ENCODE data around the gene FOXP4.

FOXP4 gene

DNA sequence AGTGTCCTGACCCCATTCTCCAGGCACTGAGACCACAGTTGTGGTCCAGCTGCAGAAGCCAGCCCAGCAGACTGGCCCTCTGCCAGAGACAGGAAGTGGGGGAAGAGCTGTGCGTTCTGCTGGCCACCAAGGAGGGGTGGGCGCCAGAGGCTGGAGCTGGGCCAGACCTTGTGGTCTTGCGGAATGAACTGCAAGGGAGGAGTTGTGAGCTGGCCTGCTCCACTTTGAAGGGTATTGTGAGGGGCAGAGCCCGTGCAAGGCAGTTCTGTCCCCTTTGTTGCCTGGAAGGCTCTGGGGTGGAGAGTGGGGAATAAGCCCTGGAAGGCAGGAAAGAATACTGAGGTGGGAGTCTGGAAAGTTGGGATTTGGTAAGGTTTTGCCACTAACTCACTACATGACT lies 88.5 kb downstream of the FOXP4 start:
- DNase-seq = no peak

GRCh38 chr6:41635365-41635764 lies 89.2 kb downstream of the FOXP4 start:
- DNase-seq = no peak

- DNase-seq = peak; percentile 98
Measured at GRCh38 chr6:41636833-41637193, 90.6 kb downstream of the FOXP4 start.

DNA sequence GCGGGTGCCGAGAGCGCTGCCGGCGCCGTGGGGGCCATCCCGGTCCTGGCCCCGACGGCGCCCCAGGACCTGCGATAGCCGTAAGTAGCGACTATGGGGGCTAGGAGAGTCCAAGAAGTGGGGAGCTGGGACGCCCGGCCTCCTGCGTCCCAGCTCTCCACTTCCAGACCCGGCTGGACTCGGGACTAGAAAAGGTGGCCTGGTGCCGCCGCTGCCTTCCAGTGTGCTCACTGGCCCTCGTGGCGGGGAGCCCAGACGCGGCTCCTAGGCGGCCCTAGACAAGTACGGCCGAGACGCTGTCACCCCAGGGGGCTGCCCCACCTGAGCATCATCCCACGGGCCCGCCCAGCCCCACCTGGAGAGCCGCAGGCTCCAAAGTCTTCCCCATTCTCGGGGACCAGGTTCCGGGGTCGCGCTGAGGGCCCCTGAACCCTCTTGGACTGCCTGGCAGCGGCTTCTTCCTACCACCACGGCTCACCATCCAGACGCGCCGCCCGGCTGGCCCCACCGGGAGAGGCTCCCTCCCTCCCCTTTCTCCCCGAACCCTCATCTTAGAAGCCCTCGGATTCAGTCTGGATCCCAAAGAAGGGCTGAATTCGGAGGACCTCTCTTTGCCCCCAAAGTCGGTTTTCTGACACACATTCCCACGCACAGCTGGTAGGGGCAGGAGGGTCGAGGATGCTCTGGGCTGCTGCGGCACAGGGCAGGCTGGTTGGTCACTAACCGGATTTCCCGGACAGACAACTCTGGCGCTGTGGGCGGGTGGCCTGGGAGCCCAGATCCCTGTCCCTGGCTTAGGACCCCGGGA lies 91.2 kb downstream of the FOXP4 start:
- DNase-seq = peak; percentile 69

DNA sequence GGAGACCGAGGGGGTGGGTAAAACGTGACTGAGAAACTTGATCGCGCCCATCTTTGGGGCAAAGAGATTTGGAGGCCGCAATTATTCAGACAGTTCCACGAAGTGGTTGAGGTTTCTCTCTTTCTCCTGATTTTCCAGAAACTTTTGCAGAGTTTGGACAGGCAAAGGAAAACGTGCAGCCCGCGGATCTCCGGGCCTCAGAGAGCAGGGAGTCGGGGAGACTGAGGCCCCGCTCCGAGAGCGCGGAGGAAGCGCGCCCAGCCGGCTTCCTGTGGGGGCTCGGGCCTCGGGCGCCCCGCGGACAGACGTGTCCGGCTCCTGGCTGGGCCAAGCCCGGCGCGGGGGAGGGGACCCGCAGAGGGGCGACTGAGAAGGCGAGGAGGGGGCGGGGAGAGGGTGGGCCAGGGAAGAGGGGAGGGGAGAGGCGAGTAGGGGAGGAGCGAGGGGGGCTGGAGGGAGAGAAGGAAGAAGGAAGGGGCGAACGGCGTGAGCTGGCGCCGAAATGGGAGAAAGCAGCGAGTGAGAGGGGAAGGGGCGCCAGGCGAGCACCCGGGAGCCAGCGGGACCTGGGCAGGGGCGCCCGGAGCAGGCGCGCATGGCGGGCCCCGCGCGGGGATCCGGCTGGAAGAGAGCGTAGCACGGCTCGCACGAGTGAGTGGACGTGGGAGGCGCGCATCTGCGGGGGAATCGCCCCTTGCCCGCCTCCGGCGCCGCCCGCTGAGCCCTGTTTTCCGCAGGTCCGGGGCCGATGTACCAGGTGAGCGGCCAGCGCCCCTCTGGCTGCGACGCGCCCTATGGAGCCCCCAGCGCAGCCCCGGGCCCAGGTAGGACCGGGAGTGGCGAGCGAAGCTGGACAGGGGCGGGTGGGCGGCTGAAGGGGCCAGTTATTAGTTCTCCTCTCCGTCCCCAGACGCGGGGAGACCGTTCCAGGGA lies 92.1 kb downstream of the FOXP4 start, which contains the start of gene MDFI:
Gene MDFI, plus strand, starts transcription at position 467 of the 933 bp plus-strand sequence. Its CDS starts 282 bp downstream, at position 749.
- DNase-seq = no peak

GRCh38 chr6:41638935-41639808 lies 93.0 kb downstream of the FOXP4 start:
- no peak for DNase-seq

GRCh38 chr6:41639809-41640371 lies 93.7 kb downstream of the FOXP4 start:
- no peak for DNase-seq

- no peak for DNase-seq
Measured at GRCh38 chr6:41640426-41640825, 94.2 kb downstream of the FOXP4 start.

DNA sequence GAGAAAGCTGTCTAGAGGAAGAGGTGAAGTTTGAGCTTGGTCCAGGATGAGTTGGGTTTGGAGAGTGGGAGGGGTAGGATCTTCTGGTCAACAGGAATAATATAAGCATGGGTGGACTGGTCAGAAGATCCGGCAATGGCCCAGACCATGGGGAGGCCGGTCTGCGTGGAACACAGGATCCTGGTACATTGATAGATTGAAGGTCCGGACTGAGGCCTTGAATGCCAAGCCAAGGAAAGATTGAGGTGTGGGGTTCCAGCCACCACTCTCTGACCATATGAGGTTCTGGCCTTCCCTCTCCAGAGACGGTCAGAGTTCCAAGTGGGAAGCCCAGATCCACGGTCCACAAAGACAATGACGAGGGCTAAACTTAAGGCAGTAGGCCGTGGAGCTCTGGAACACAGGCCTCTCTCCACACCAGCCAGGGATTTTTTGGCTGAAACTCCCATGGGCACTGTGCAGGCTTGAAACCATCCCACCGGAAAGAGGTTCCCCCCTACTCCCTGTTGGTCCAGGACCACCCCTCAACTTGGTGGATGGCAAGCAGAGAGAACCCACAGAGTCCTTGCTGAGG lies 95.3 kb downstream of the FOXP4 start:
- no peak for DNase-seq

DNA sequence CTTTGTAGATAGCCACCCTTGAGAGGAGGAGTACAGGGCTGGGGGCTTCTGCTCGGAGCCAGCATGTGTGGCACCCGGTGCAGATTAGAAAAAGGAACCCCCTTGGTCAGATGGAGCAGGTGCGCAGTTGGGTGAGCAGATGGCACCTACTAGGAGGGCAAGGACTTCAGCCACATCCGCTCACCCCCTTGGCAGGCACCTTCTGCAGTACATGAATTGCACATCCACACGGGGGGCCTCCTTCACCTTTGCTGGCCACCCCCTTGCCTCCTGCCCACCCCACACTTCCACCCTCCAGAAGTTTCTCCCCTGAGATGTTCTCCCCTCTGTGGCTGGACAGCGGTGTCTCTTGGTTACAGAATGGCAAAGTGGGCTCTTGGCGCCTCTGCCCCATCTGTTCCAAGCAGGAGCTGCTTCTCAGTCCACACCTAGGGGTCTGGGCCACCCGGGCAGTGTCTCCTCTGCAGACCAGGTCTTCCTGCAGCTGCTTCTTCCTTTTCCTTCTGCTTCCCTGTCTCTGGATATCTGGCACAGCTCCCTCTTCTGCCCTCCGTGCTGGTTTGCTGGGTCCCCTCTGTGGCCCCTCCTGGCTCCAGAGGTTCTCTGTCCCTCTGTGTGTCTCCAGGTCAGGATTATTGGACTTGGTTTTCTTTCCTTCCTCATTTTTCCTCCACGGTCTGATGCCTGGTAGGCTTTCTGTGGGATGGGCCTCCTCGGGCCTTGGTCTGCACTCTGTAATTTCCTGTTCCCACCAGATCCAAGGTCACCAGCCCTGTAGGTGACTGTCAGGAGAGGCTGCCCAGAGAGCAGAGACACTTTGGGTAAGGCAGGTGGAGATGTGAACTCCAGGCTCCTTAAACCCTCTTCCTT lies 96.1 kb downstream of the FOXP4 start:
- DNase-seq = peak; percentile 8

- peak; percentile 7 for DNase-seq
Measured at GRCh38 chr6:41642960-41643898, 97.0 kb downstream of the FOXP4 start.

GRCh38 chr6:41643899-41644269 lies 97.7 kb downstream of the FOXP4 start:
- peak; percentile 10 for DNase-seq

DNA sequence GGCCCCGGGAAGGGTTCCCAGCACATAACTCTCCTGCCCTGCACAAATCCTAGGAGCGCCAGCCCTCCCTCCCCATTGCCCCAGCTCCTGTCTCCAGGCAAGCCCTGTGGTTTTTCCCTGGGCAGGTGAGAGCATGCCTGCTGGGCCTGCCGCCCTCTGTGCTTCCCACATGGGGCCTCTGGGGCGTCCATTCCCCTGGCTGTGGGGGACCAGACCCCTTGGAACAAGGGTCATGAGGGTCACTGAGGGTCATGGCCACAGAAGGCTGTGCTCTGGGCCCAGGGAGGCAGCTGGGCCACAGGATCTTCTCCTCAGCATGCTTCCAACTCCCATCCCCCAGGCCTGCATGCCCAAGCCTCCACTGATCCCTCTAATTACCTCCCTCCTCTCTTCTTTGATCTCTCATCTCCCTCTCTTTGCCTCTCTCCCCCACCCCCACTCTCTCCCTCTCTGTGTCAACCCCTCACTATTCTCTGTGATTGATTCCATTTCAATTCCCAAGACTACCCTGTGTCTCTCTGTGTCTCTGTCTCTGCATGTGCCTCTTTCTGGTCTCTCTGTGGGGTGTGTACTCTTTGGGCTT lies 98.2 kb downstream of the FOXP4 start:
- DNase-seq = peak; percentile 3

DNA sequence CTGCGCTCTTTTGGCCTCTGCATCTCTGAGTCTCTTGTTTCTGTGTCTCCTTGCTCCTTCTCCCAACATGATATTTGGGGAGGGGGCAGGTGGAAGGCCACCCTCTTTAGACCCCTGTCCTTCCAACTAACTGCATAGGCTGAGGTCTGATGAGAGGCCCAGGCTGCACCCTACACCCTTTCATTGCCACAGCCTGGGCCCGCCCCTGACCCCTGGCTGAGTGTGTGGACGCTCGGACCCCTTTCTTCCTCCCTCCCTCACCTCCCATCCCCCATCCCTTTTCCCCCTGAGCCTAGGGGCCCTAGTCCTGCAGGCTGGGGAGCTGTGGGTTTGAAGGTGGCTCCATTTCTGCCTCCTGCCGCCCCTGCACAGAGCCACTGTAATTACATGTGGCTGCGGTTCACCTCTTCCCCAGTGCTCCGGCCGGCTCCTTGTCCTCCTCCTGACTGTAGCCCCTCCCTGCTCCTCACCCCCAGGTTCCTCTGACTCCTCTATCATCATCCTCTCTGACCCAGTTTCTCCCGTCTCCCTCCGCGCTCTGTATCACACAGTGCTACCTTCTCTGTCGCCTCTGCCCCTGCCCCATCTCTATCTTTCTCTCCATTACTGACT lies 98.9 kb downstream of the FOXP4 start:
- DNase-seq = peak; percentile 11

DNA sequence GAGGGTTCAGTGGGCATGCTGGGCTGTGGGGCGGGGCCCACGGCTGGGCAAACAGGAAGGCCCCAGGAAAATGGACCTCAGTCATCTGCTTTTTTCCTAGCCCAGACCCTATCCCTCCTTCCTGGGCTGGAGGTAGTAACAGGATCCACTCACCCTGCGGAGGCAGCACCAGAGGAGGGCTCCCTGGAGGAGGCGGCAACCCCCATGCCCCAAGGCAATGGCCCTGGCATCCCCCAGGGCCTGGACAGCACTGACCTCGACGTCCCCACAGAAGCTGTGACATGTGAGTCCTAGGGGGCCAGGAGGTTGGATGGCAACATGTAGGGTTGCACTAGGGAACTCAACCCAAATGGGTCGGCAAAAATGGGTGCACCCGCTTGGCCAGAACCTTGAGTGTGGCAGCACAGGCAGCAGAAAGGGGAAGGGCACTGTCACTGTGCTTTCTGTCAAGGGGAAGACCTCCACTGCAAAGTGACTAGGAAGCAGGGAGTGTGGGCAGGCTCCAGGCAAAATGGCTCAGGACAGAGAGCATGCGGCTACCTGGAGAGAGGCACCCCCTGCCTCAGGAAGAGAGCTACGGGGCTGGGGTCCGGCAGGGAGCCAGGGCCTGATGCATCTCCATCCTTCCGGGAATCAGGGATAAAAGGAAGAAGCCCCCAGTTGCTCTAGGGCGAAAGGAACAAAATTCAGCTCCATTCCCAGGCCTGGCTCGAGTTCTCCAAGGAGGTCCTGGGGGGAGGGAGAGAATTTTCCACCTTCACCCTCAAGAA lies 100.0 kb downstream of the FOXP4 start:
- peak; percentile 12 for DNase-seq

DNA sequence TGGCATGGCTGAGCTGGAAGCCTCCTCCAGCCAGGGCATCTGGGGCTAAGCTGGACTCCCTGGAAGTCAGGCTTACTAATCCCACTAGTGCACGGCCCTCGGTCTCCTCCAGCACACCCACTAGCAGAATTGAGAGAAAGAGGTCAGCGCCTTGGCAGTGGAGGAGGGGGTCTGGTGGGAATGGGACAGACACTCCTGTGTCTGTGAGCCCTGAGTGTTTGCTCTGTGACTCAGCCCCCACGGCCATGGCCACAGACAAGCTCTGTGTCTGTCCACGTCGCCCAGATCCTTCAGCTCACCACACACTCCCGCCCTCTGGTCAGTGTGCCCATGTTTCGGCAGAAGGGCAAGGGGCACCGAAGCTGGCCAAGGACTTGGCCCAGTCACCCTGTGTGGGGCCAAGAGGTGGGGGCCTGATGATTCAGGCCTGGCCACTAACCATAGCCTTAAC lies 100.9 kb downstream of the FOXP4 start:
- peak; percentile 8 for DNase-seq

DNA sequence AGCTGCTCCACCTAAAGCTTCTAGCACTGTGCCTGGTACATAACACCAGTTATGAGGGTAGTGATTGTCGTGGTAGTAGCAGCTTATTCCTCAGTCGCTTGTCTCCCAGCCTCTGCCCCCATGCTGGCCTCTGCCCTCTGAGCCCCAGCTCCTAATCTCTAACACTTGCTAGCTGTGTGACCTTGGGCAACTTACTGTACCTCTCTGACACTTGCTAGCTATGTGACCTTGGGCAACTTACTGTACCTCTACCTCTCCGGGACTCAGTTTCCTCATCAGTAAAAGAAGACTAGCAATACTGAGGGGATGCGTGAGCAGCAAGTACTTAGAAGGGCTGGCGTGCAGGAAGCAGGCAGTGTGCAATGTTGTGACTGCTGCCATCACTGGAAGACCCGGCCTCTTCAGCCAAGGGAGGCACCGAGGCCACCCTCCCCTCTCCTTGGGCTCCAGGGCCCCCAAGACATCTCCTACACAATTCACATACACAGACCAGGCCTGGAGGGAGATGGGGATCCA lies 101.9 kb downstream of the FOXP4 start:
- DNase-seq = peak; percentile 2

GRCh38 chr6:41648921-41649320 lies 102.7 kb downstream of the FOXP4 start:
- DNase-seq = no peak

Data from 8988T (cell line).